ENCODE data around the gene TMEM108.

- TF ChIP-seq POLR2A (IDR thresholded peaks at IDR 0.05; ENCODE audit: low read depth, low read length) (no peak), POLR2AphosphoS5 (IDR thresholded peaks at IDR 0.05; ENCODE audit: low read depth, low read length) (no peak), TAF1 (IDR thresholded peaks at IDR 0.05; ENCODE audit: borderline replicate concordance, low read depth, low read length) (no peak)
Measured at GRCh38 chr3:133292296-133292695, 254.1 kb downstream of the TMEM108 start.
